Gastroesophageal sphincter (tissue), 3 donors: ENCODE data around the gene F2.

Experiments used
- CTCF ChIP-seq, 4 experiments: fragments of 200-600 bp in 2 of 4; fragments of 450-650 bp in 2 of 4; sonication (generic) in 1 of 4; IDR thresholded peaks; one replicate each; pipeline ENCODE4 v1.5.1; 2017 to 2019; ENCODE audit warnings: antibody characterized with exemption in 4 of 4, mild to moderate bottlenecking in 2 of 4, moderate library complexity in 2 of 4
- EP300 ChIP-seq: sonication (generic); formaldehyde crosslinking; IDR thresholded peaks from one replicate; pipeline ENCODE4 v1.6.1; 2017; ENCODE audit warnings: antibody characterized with exemption, mild to moderate bottlenecking
- POLR2A ChIP-seq, 2 donors: fragments of 450-650 bp; IDR thresholded peaks; one replicate each; pipeline ENCODE4 v1.6.1; 2017; ENCODE audit warnings: antibody characterized with exemption in 2 of 2, mild to moderate bottlenecking in 2 of 2, moderate library complexity in 1 of 2

- no peak for TF ChIP-seq CTCF (IDR thresholded peaks at IDR 0.05)
- TF ChIP-seq POLR2A (IDR thresholded peaks at IDR 0.05): no peak
- TF ChIP-seq EP300: no peak
These were observed 22.8 kb upstream of the F2 start for GRCh38 chr11:46696212-46696558.
